K562 (cell line): Measurements from ENCODE around the gene DYNC1H1. TPM values are rescaled to one million over a fixed set of nuclear protein-coding genes. Genes with fewer than 3 reads are reported as not detected.

Source experiments
- ATF3 ChIP-seq, 2 experiments: fragments of 450-650 bp in 1 of 2; sonication (generic) in 1 of 2; formaldehyde crosslinking in 1 of 2; IDR thresholded peaks in 1 of 2; conservative IDR thresholded peaks in 1 of 2; 2 replicates each; pipeline versions ENCODE4 v1.6.1 to v1.8.1; 2016 to 2023; ENCODE audit warnings: mild to moderate bottlenecking in 2 of 2, moderate library complexity in 2 of 2, inconsistent platforms in 1 of 2, missing genetic modification reagents in 1 of 2
- ETV1 ChIP-seq: fragments of 450-650 bp; conservative IDR thresholded peaks from 2 replicates; pipeline ENCODE4 v1.6.1; 2016; ENCODE audit warnings: missing genetic modification characterization, control low read depth, low read depth, missing compliant biosample characterization
- HMG20B ChIP-seq: fragments of 250-450 bp; sonication (Bioruptor Pico); IDR thresholded peaks from 2 replicates; pipeline ENCODE4 v1.5.0; 2021; ENCODE audit warnings: mild to moderate bottlenecking
- JUN ChIP-seq, 2 experiments: sonication (generic) in 1 of 2; formaldehyde crosslinking in 1 of 2; IDR thresholded peaks; 2 replicates each; pipeline versions ENCODE4 v1.6.1 to v1.8.0; 2012 to 2022; ENCODE audit warnings: borderline replicate concordance in 2 of 2, mild to moderate bottlenecking in 2 of 2, improper control_type of control experiment in 1 of 2, low read depth in 1 of 2, low read length in 1 of 2, missing genetic modification reagents in 1 of 2
- NFIC ChIP-seq: fragments of 450-650 bp; IDR thresholded peaks from 2 replicates; pipeline ENCODE4 v1.6.1; 2017; ENCODE audit warnings: mild to moderate bottlenecking, inconsistent platforms
- PATZ1 ChIP-seq: fragments of 250-450 bp; sonication (Bioruptor Pico); IDR thresholded peaks from 2 replicates; pipeline ENCODE4 v1.5.0; 2020; ENCODE audit warnings: mild to moderate bottlenecking, borderline replicate concordance
- RFX1 ChIP-seq: fragments of 450-650 bp; IDR thresholded peaks from 2 replicates; pipeline ENCODE4 v1.6.1; 2016; ENCODE audit warnings: mild to moderate bottlenecking, moderate library complexity
- SIN3B ChIP-seq: fragments of 450-650 bp; IDR thresholded peaks from 2 replicates; pipeline ENCODE4 v1.6.1; 2017; ENCODE audit warnings: low read depth, mild to moderate bottlenecking, moderate library complexity
- STAT5B ChIP-seq: fragments of 250-450 bp; sonication (Bioruptor Pico); IDR thresholded peaks from 2 replicates; pipeline ENCODE4 v1.8.0; 2021; ENCODE audit warnings: mild to moderate bottlenecking, inconsistent platforms
- ZKSCAN8 ChIP-seq: fragments of 200-800 bp; sonication (Bioruptor generic); IDR thresholded peaks from 2 replicates; pipeline ENCODE4 v1.6.1; 2016; ENCODE audit warnings: missing genetic modification characterization, missing compliant biosample characterization
- ZNF146 ChIP-seq: IDR thresholded peaks from one replicate; pipeline ENCODE4 v1.6.1; 2018; ENCODE audit warnings: missing compliant biosample characterization; ENCODE audit not compliant: unreplicated experiment
- polyA plus RNA-seq, 8 experiments: library from polyadenylated mRNA; depleted of rRNA in 4 of 8; stranded (reverse) in 5 of 8; unstranded in 3 of 8; fragments of >200 nt; fragmentation: Nextera tagmentation in 2 of 8; fragmentation: Illumina TruSeq in 1 of 8; extraction: Ambion mirVana in 2 of 8; extraction: Trizol in 1 of 8; gene quantifications; 2 replicates each; pipeline versions ENCODE4 v1.2.1 to v1.2.3, GENCODE V29; 2011 to 2014; ENCODE audit warnings: inconsistent platforms in 1 of 8, missing spikeins in 1 of 8
- total RNA-seq, 7 experiments: library from RNA; depleted of rRNA in 6 of 7; stranded (reverse); fragments of >200 nt in 6 of 7; fragmentation: Illumina TruSeq in 2 of 7; extraction: Trizol in 2 of 7; gene quantifications; 2 replicates each; pipeline versions ENCODE4 v1.2.1 to v1.2.3, GENCODE V29; 2011 to 2021; ENCODE audit warnings: low replicate concordance in 1 of 7
- TF ChIP-seq, protein P1 (sequence below): sonication (generic); formaldehyde crosslinking; IDR thresholded peaks from 2 replicates; pipeline ENCODE4 v1.8.1; 2022; ENCODE audit warnings: missing genetic modification reagents

The DYNC1H1 gene
- total and polyA plus RNA-seq, 9 of the 15 experiments (the other 6 are each of a cell fraction or from before 2014, with no cell fraction given) = 31.9 to 335 (median 115) TPM

DNA sequence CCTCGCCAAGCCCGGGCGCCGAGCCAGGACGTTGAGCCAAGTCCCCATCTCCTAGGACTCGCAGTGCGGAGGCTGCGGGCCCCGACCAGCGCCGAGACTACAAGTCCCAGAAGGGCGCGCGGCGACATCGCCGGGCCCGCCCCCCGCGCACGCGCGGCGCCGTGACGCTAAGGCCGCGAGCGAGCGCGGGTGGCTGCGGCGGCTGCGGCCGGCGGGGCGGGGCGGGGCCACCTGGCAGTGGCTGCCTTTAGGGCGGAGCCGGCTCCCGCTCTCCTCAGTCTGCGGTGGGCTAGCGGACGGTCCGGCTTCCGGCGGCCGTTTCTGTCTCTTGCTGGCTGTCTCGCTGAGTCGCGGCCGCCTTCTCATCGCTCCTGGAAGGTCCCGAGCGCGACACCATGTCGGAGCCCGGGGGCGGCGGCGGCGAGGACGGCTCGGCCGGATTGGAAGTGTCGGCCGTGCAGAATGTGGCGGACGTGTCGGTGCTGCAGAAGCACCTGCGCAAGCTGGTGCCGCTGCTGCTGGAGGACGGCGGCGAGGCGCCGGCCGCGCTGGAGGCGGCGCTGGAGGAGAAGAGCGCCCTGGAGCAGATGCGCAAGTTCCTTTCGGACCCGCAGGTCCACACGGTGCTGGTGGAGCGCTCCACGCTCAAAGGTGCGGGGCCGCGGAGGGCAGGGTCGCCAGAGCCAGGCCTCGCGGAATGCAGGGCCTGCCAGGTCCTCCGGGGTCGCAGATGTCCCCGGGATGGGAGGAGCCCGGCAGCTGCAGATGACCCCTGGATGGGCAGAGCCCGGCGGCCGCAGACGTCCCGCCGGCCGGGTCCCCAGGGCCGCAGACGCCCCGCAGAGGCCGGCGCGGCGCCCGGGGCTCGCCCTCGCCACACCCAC lies at the start of gene DYNC1H1 (continued):
- TF ChIP-seq ATF3 (IDR thresholded peaks at IDR 0.05) (no peak), ATF3 (CRISPR knock-in tag; conservative IDR thresholded peaks at IDR 0.05) (no peak), STAT5B (no peak), ZNF146 (no peak), ETV1 (tag) (no peak), PATZ1 (CRISPR knock-in tag) (no peak), RFX1 (no peak), JUN (IDR thresholded peaks at IDR 0.05; ENCODE audit: borderline replicate concordance, low read depth, low read length) (no peak), JUN (CRISPR knock-in tag; IDR thresholded peaks at IDR 0.05; ENCODE audit: borderline replicate concordance) (peak; percentile 62; the same call in 1 of the 2 replicates), HMG20B (no peak), SIN3B (0 out of 2 replicates have a peak, but pooled peaks have one; percentile 5), NFIC (peak; percentile 84; the same call in 1 of the 2 replicates), ZKSCAN8 (CRISPR knock-in tag) (no peak)
- TF ChIP-seq, protein P1, sequence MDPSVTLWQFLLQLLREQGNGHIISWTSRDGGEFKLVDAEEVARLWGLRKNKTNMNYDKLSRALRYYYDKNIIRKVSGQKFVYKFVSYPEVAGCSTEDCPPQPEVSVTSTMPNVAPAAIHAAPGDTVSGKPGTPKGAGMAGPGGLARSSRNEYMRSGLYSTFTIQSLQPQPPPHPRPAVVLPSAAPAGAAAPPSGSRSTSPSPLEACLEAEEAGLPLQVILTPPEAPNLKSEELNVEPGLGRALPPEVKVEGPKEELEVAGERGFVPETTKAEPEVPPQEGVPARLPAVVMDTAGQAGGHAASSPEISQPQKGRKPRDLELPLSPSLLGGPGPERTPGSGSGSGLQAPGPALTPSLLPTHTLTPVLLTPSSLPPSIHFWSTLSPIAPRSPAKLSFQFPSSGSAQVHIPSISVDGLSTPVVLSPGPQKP (CRISPR knock-in tag) = no peak
